ENCODE data around the gene FREM1.

- TF ChIP-seq CTCF (IDR thresholded peaks at IDR 0.05) (no peak), EZH2 (IDR thresholded peaks at IDR 0.05; ENCODE audit: borderline replicate concordance, insufficient read depth, low read depth, low read length, poor library complexity, severe bottlenecking) (no peak)
Measured at GRCh38 chr9:14723301-14723700, 186.9 kb downstream of the FREM1 start.
